HuH-7.5 (cell line): ENCODE measurements around the gene PROK2.
A peak's percentile ranks its signal among the peaks of the same experiment; 100 is the strongest.

Experiments used
- DNase-seq: peaks from one replicate; pipeline ENCODE4 v3.0.0; 2011; ENCODE audit warnings: low spot score

PROK2 gene

GRCh38 chr3:71734881-71735280, 50.1 kb downstream of the PROK2 start:
- no peak for DNase-seq

GRCh38 chr3:71733319-71733718, 51.6 kb downstream of the PROK2 start:
- no peak for DNase-seq

GRCh38 chr3:71732637-71733036, 52.3 kb downstream of the PROK2 start:
- no peak for DNase-seq

GRCh38 chr3:71728632-71729342, 56.2 kb downstream of the PROK2 start:
- no peak for DNase-seq

- no peak for DNase-seq
Observed at GRCh38 chr3:71726146-71726545, 58.8 kb downstream of the PROK2 start.

GRCh38 chr3:71725271-71725991, 59.5 kb downstream of the PROK2 start, which contains the start of gene EIF4E3:
TSS of gene EIF4E3 (minus strand) at chr3:71725402. CDS start at chr3:71725367, 35 bp downstream.
- DNase-seq: peak; percentile 49

- DNase-seq: peak; percentile 57
Observed at GRCh38 chr3:71724584-71725270, 60.2 kb downstream of the PROK2 start.

GRCh38 chr3:71724171-71724453, 60.8 kb downstream of the PROK2 start:
- DNase-seq: no peak

- no peak for DNase-seq
Observed at GRCh38 chr3:71723452-71724170, 61.3 kb downstream of the PROK2 start.

- DNase-seq: no peak
Observed at GRCh38 chr3:71722693-71723092, 62.3 kb downstream of the PROK2 start.
